ENCODE data around the gene PSAT1. TPM values are rescaled to one million over a fixed set of nuclear protein-coding genes. Genes with fewer than 3 reads are reported as not detected.
"Not testable (repeated sequence)": the region's sequence is repeated elsewhere in the genome, so short reads cannot be mapped to it uniquely, and the experiment has no call there.

Gene PSAT1
- total RNA-seq = 0.27 TPM

GRCh38 chr9:78296893-78297671 is at the start of gene PSAT1:
PSAT1 (plus strand) TSS chr9:78297125; CDS start chr9:78297211, 86 bp downstream.
- DNase-seq (ENCODE audit: low read depth in 2 of 3, low spot score in 2 of 3) = peak; percentile 79 to 87 (median 82)

DNA sequence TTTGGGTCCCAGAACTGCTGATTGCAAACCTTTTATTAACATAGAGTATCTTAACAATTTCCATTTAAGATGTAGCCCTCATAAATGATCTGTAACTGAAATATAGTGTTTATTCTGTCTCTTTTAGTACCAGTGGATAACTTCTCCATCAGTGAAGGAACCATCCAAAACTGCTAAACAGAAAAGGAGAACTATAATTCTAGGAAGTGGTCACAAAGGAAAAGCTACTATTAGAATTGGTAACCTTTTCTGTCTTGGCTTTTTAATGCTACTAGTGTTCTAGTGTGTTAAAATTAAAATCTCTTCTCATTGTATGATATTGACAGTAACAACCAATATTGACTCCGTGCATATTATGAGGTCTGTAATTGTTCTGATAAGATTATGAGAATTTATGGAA is 48.3 kb upstream of the PSAT1 start:
- peak in 1 of 3 donors; percentile 24 for DNase-seq (ENCODE audit: low read depth in 2 of 3, low spot score in 2 of 3)

- no peak for DNase-seq (ENCODE audit: low read depth in 2 of 3, low spot score in 2 of 3)
Observed at GRCh38 chr9:78249542-78249941, 47.4 kb upstream of the PSAT1 start.

- no peak for DNase-seq (ENCODE audit: low read depth in 2 of 3, low spot score in 2 of 3)
Observed at GRCh38 chr9:78252616-78253015, 44.3 kb upstream of the PSAT1 start.

GRCh38 chr9:78253285-78253684 is 43.6 kb upstream of the PSAT1 start:
- no peak for DNase-seq (ENCODE audit: low read depth in 2 of 3, low spot score in 2 of 3)

- peak in 2 of 3 donors; percentile 4 to 55 for DNase-seq (ENCODE audit: low read depth in 2 of 3, low spot score in 2 of 3)
Observed at GRCh38 chr9:78261403-78262001, 35.4 kb upstream of the PSAT1 start.

DNA sequence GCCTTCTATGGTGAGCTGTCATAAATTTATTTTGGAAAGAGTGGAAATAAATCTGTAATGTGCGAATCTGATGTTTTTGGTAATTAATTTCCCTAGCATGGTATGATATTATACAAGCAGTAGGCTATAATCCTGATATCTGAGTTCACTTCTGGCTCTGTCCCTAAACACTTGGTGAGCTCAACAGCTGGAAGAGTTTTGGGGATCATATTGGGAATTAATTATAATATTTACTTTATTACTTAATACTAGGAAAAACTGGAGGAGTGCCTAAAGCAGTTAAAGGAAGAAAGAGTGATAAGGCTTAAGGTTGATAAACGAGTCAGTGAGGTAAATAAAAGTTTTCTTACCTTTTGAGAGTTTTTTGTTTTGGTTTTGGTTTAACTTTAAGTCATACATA is 34.3 kb upstream of the PSAT1 start:
- DNase-seq (ENCODE audit: low read depth in 2 of 3, low spot score in 2 of 3) = no peak

GRCh38 chr9:78267889-78268288 is 29.0 kb upstream of the PSAT1 start:
- DNase-seq (ENCODE audit: low read depth in 2 of 3, low spot score in 2 of 3) = no peak

DNA sequence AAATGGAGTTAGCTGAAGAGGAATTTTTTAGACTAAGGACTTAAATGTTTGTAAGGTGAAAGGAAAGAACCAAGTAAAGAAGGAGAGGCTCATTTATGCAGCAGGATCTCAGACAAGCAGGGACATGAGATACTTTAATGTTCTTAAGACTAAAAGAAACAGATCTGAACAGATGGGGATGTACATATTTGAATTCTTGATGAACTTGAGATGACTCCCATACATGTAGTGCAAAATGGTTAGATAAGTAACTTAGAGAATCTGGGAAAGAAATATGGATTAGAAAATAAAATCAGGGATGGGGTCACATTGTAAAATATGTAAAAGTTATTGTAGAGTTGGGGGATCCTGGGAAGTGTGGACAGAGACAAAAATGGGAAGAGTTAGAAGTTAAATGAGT is 27.1 kb upstream of the PSAT1 start:
- no peak for DNase-seq (ENCODE audit: low read depth in 2 of 3, low spot score in 2 of 3)

DNA sequence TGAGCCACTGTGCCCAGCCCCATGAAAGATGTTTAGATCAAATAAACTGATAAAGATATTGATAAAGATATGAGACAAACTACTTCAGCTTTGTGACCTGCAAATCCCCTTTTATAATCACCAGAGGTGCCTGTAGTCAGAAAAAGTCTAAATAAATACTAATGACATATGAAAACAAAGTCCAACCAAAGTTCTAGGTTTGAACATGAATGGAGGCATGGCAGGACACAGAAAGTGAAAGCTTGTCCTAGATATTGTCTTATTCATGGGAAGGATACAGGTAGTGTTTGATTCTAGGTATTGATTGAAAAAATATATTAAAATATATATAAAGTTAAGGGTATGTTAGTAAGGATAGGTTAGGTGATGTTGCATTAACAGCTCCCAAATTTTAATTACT is 24.6 kb upstream of the PSAT1 start:
- no peak for DNase-seq (ENCODE audit: low read depth in 2 of 3, low spot score in 2 of 3)

GRCh38 chr9:78273761-78274160 is 23.2 kb upstream of the PSAT1 start:
- no peak for DNase-seq (ENCODE audit: low read depth in 2 of 3, low spot score in 2 of 3)

- no peak for DNase-seq (ENCODE audit: low read depth in 2 of 3, low spot score in 2 of 3)
Observed at GRCh38 chr9:78278177-78278777, 18.6 kb upstream of the PSAT1 start.

DNA sequence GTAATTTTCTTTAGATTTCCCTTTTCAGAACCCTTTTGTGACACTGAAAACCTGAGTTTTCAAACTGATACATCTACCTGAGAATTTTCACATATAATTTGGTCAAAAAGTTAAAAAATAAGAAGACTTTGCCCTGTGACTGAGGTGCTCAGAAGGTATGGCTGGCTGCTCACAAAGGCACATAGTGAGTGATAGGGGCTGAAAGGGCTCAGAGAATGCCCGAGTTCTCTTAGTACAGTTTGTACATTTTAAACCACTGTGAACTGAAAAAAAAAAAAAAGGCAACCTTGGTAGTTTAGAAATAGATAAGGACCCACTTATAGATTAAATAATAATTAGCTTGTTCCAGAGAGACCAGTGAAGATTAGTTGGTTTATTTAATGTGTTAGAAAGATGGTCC is 18.1 kb upstream of the PSAT1 start:
- no peak for DNase-seq (ENCODE audit: low read depth in 2 of 3, low spot score in 2 of 3)

GRCh38 chr9:78280982-78281668 is 15.8 kb upstream of the PSAT1 start:
- no peak for DNase-seq (ENCODE audit: low read depth in 2 of 3, low spot score in 2 of 3)

DNA sequence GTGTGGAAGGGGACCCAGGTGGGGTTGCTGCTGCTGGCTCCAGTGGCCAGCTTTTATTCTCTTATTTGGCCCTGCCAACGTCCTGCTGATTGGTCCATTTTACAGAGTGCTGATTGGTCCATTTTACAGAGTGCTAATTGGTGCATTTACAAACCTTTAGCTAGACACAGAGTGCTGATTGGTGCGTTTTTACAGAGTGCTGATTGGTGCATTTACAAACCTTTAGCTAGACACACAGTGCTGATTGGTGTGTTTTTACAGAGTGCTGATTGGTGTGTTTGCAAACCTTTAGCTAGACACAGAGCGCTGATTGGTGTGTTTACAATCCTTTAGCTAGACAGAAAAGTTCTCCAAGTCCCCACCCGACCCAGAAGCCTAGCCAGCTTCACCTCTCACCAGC is 12.7 kb upstream of the PSAT1 start:
- DNase-seq (ENCODE audit: low read depth in 2 of 3, low spot score in 2 of 3) = not testable (repeated sequence)

DNA sequence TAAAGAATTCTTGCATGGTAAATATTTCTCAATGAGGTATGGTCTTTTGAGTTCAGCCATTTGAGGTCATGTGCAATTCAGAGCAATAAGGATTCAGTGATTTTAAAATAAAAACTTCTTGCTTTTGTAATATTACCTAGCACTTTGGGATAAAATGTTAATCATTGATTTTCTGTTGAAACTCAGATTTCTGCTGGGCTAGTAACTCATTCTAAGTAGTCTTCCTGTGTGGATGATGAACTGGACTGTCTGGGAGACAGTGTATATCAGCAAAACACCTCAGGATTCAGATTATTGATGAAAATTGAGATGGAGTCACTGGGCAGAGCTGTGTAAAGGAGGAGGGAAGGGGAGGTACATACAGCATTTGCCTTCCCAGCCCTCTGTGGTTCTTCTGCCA is 10.8 kb upstream of the PSAT1 start:
- no peak for DNase-seq (ENCODE audit: low read depth in 2 of 3, low spot score in 2 of 3)

DNA sequence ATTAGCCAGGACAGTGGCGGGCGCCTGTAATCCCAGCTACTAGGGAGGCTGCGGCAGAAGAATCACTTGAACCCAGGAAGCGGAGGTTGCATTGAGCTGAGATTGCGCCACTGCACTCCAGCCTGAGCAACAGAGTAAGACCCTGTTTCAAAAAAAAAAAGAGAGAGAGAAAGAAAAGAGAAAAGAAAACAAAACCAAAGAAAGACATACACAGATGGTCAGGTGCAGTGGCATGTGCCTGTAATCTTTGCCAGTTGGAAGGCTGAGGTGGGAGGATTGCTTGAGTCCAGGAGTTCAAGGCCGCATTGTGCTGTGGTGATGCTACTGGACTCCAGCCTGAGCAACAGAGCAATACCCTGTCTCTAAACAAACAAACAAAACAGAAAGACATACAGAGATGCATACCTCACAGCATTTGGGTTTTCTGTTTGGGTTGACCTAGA is 10.0 kb upstream of the PSAT1 start:
- no peak for DNase-seq (ENCODE audit: low read depth in 2 of 3, low spot score in 2 of 3)

DNA sequence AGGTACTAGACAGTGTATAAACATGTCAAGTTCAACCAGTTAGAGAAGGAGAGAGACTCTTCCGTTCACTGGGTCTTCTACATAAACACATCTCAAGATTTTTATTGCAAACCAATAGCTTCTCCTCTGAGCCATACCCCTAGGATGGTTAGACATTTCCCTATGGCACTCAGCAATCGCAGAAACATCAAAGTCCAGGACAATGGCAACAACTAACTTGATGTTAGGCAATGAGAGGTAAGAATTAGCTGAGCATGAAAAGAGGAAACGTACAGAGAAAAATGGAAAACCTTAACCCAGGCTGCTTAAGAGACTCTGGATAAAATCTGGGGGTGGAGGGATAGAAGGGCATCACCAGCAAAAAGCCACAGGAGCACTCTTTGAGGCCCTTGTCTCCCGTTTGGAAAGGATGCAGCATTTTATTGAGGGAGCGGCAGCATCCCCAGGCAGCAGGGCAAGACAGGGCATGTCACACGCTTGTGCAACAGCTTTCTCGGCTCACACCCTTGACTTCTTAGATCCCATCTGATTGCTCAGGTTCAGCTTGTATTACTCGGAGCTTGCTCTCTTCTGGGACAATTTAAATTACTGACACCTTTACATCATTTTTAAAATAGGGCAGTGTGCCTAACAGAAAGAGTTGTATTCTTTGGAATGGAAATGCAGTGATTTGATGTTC is 8.6 kb upstream of the PSAT1 start:
- DNase-seq (ENCODE audit: low read depth in 2 of 3, low spot score in 2 of 3) = no peak

DNA sequence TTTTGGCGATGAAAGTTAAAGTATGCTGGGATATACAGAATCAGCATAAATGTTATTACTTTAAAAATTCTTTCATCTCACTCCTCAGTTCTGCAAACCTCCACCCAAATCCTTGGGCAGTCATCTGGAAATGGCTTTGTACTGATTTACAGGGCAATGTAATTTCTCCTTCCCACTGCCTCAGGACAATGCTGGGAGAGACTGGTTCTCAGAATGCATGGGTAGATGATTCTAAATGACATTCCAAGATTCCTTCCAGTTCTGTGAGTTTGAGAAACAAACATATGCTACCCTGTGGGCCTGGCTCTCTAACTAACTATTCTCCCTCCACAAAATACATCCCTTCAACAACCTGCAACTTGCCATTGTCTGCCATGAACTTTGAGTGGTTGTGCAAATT is 7.5 kb upstream of the PSAT1 start:
- no peak for DNase-seq (ENCODE audit: low read depth in 2 of 3, low spot score in 2 of 3)

- DNase-seq (ENCODE audit: low read depth in 2 of 3, low spot score in 2 of 3) = no peak
Observed at GRCh38 chr9:78291240-78291925, 5.5 kb upstream of the PSAT1 start.
